DOHH2 (cell line): Measurements from ENCODE around the gene AFF2.

Experiments used
- H3F3A ChIP-seq: fragments of 200-600 bp; sonication (generic), shearing (Covaris generic); 2 replicates; pipeline ENCODE4 v1.6.0; 2016; ENCODE audit warnings: antibody characterized with exemption, mild to moderate bottlenecking; ENCODE audit not compliant: control insufficient read depth, insufficient read depth
- H3K27ac ChIP-seq: fragments of 200-600 bp; sonication (generic); 2 replicates; pipeline ENCODE4 v1.5.1; 2014; ENCODE audit warnings: low read depth, mild to moderate bottlenecking, low read length, moderate library complexity
- H3K27me3 ChIP-seq: fragments of 200-600 bp; sonication (generic); 2 replicates; pipeline ENCODE4 v1.6.1; 2014; ENCODE audit warnings: mild to moderate bottlenecking, low read length, mixed read lengths; ENCODE audit not compliant: control insufficient read depth
- H3K36me3 ChIP-seq: fragments of 200-600 bp; sonication (generic); 2 replicates; pipeline ENCODE4 v1.6.1; 2014; ENCODE audit warnings: mild to moderate bottlenecking, low read length, moderate library complexity, mixed read lengths; ENCODE audit not compliant: control insufficient read depth
- H3K4me1 ChIP-seq: fragments of 200-600 bp; sonication (generic); 2 replicates; pipeline ENCODE4 v1.6.1; 2014; ENCODE audit warnings: mild to moderate bottlenecking, low read length, mixed read lengths; ENCODE audit not compliant: control insufficient read depth
- H3K4me2 ChIP-seq: fragments of 200-600 bp; sonication (generic); 2 replicates; pipeline ENCODE4 v1.6.0; 2014; ENCODE audit warnings: mild to moderate bottlenecking, low read length, moderate library complexity
- H3K4me3 ChIP-seq: fragments of 200-600 bp; sonication (generic); 2 replicates; pipeline ENCODE4 v1.5.1; 2014; ENCODE audit warnings: mild to moderate bottlenecking, low read length, mixed read lengths
- H3K79me2 ChIP-seq: fragments of 200-600 bp; sonication (generic); 2 replicates; pipeline ENCODE4 v1.6.1; 2014; ENCODE audit warnings: mild to moderate bottlenecking, low read length, mixed read lengths; ENCODE audit not compliant: control insufficient read depth
- H3K9me2 ChIP-seq: fragments of 200-600 bp; sonication (generic); replicated peaks from 2 replicates; pipeline ENCODE4 v1.6.1; 2014; ENCODE audit warnings: mild to moderate bottlenecking, low read length, mixed read lengths; ENCODE audit not compliant: control insufficient read depth
- H3K9me3 ChIP-seq: fragments of 200-600 bp; sonication (generic); 2 replicates; pipeline ENCODE4 v1.6.1; 2014; ENCODE audit warnings: antibody characterized with exemption, low read length, mixed read lengths; ENCODE audit not compliant: control insufficient read depth, insufficient read depth
- H4K20me1 ChIP-seq: fragments of 200-600 bp; sonication (generic); 2 replicates; pipeline ENCODE4 v1.6.0; 2014; ENCODE audit warnings: low read depth, mild to moderate bottlenecking, antibody characterized with exemption, low read length, moderate library complexity; ENCODE audit not compliant: control insufficient read depth, insufficient read depth
- EZH2phosphoT487 ChIP-seq: fragments of 200-600 bp; sonication (generic); IDR thresholded peaks from 2 replicates; pipeline ENCODE4 v1.6.1; 2017; ENCODE audit warnings: borderline replicate concordance, mild to moderate bottlenecking, antibody characterized with exemption, low read length, moderate library complexity, mixed read lengths
- TF ChIP-seq, protein P1 (sequence below): fragments of 200-600 bp; sonication (generic); IDR thresholded peaks from one replicate; pipeline ENCODE4 v1.5.1; 2014; ENCODE audit warnings: antibody characterized with exemption, mild to moderate bottlenecking, low read depth, low read length; ENCODE audit not compliant: poor library complexity, severe bottlenecking

AFF2 gene

DNA sequence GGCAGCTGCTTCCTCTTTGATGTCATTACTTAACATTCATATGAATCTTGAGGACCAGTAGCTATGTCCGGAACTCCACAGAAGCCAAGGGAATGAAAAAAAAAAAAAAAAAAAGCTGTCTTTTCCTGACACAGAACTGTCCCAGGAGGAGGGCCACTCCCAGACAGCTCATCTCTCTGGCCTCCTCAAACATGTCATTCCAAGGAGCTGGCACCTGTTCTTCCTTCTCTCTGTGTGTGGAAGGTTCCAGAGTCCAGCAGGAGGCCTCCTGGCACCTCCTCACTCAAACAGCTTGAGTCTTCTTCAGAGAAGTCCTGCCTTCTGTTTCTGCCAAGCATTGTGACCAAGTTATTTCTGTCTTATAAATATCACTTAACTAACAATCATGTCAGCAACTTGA, 458.5 kb downstream of the AFF2 start:
- no peak overlapping the region for H3K4me3 ChIP-seq
- no peaks in the 10 kb centered on the region for H3K9me2 ChIP-seq
- no peaks in the 10 kb centered on the region for H3K79me2 ChIP-seq
- no peaks in the 10 kb centered on the region for H3K9me3 ChIP-seq
- TF ChIP-seq, protein P1, sequence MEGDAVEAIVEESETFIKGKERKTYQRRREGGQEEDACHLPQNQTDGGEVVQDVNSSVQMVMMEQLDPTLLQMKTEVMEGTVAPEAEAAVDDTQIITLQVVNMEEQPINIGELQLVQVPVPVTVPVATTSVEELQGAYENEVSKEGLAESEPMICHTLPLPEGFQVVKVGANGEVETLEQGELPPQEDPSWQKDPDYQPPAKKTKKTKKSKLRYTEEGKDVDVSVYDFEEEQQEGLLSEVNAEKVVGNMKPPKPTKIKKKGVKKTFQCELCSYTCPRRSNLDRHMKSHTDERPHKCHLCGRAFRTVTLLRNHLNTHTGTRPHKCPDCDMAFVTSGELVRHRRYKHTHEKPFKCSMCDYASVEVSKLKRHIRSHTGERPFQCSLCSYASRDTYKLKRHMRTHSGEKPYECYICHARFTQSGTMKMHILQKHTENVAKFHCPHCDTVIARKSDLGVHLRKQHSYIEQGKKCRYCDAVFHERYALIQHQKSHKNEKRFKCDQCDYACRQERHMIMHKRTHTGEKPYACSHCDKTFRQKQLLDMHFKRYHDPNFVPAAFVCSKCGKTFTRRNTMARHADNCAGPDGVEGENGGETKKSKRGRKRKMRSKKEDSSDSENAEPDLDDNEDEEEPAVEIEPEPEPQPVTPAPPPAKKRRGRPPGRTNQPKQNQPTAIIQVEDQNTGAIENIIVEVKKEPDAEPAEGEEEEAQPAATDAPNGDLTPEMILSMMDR, result no peak
- TF ChIP-seq EZH2phosphoT487, result no peak
- no peaks in the 10 kb centered on the region for H3K27me3 ChIP-seq
- H3K4me2 ChIP-seq, result no peak overlapping the region
- no peaks in the 10 kb centered on the region for H3K4me1 ChIP-seq
- H3K27ac ChIP-seq, result no peak overlapping the region
- no peaks in the 10 kb centered on the region for H4K20me1 ChIP-seq
- H3K36me3 ChIP-seq, result peaks cover 78% of the 10 kb centered on the region
- no peaks in the 10 kb centered on the region for H3F3A ChIP-seq

DNA sequence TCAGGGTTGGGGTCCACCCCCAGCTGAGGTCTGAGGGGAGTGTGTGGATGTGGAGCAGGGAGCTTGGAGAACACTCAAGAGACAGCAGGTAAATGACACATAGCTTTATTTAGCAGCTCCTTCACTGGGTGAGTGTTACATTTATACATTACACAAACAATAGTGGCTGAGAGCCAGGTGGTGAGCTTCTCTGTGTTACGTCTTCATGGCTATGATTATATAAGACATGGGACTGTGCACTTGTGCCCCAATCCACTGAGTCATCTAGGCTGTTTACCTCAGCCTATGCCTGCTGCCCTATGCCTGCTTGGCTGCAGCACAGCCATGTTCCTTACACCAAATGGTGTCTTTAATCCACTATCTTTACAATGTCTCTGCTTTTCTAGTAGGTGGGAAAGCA, 459.6 kb downstream of the AFF2 start:
- Histone ChIP-seq H3K27me3 (no peaks in the 10 kb centered on the region), H3K4me2 (no peak overlapping the region), H3F3A (no peaks in the 10 kb centered on the region), H3K27ac (no peak overlapping the region), H3K79me2 (no peaks in the 10 kb centered on the region), H3K36me3 (peaks cover 82% of the 10 kb centered on the region), H4K20me1 (no peaks in the 10 kb centered on the region), H3K4me3 (no peak overlapping the region), H3K9me2 (no peaks in the 10 kb centered on the region), H3K4me1 (no peaks in the 10 kb centered on the region), H3K9me3 (no peaks in the 10 kb centered on the region)
- TF ChIP-seq, protein P1, result no peak

DNA sequence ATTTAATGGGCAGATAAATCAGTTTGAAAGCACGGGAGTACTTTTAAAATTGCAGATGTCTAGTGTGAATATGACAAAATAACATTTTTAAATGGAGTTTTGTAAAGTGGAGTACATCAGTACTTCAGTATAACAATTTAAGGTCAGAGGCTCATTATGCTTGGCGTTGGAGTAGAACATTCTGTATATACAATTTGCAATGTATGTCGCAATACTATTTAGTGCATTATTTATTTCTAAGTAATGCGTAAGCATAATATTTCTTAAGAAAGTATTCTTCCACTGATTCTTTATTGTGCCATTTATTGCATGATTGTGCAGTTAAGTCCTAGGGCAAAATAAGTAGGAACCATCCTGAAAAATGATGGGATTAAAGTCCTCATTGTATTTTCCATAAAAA, 461.6 kb downstream of the AFF2 start:
- Histone ChIP-seq H3K4me1 (no peaks in the 10 kb centered on the region), H3K9me2 (no peaks in the 10 kb centered on the region), H3K36me3 (peaks cover 78% of the 10 kb centered on the region), H4K20me1 (no peaks in the 10 kb centered on the region), H3K4me3 (no peak overlapping the region), H3K27ac (no peak overlapping the region), H3K79me2 (no peaks in the 10 kb centered on the region), H3K4me2 (no peak overlapping the region), H3K27me3 (no peaks in the 10 kb centered on the region), H3F3A (no peaks in the 10 kb centered on the region), H3K9me3 (no peaks in the 10 kb centered on the region)
- no peak for TF ChIP-seq EZH2phosphoT487
- TF ChIP-seq, protein P1, result no peak
